ENCODE results near the gene ZNF559. TPM values are rescaled to one million over a fixed set of nuclear protein-coding genes. Genes with fewer than 3 reads are reported as not detected.

Gene ZNF559
- total and polyA plus RNA-seq, 2 experiments from 2014 or later: 8.1 to 13.4 TPM

DNA sequence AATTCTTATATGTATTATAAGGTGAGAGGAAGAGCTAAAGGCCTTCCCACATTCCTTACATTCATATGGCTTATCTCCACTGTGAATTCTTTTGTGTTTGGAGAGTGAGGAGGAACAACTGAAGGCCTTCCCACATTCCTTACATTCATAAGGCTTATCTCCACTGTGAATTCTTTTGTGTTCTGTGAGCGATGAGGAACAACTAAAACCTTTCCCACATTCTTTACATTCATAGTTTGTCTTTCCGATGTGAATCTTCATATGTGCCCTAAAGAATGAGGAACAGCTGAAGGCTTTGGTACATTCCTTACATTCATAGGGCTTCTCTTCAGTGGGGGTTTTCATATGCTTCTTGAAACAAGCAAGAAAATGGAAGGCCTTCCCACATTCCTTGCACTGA, 27.6 kb upstream of the ZNF559 start:
- H3K9me2 ChIP-seq (ENCODE audit: insufficient read depth): no peaks in the 10 kb centered on the region
- no peak overlapping the region for H3K4me2 ChIP-seq (ENCODE audit: unreplicated experiment)
- no peaks in the 10 kb centered on the region for H3K27me3 ChIP-seq (replicated peaks; ENCODE audit: insufficient read depth)
- DNase-seq: no peak
- no peak overlapping the region for H3K27ac ChIP-seq
- peaks cover 33% of the 10 kb centered on the region for H3K79me2 ChIP-seq (ENCODE audit: insufficient read depth)
- TF ChIP-seq EZH2 (IDR thresholded peaks at IDR 0.05; ENCODE audit: insufficient read depth, poor library complexity, severe bottlenecking) (no peak), EZH2phosphoT487 (IDR thresholded peaks at IDR 0.05; ENCODE audit: insufficient read depth, low read depth) (no peak)
- H3K4me3 ChIP-seq: no peak overlapping the region
- H3K9ac ChIP-seq: no peak overlapping the region
- H4K20me1 ChIP-seq (ENCODE audit: insufficient read depth): no peaks in the 10 kb centered on the region
- H3K36me3 ChIP-seq (ENCODE audit: low read depth): peaks cover 88% of the 10 kb centered on the region
- no peaks in the 10 kb centered on the region for H3K4me1 ChIP-seq (ENCODE audit: insufficient read depth)
- 95 to 96% methylated on average over 2 of the region's 2 CpGs for WGBS, 2 experiments (ENCODE audit: low coverage in 1 of 2, low lambda C conversion rate in 2 of 2, missing lambda C conversion rate in 2 of 2)
- peaks cover 8% of the 10 kb centered on the region; the same call in 1 of the 2 replicates for H3F3A ChIP-seq (ENCODE audit: insufficient read depth)
- H3K9me3 ChIP-seq (ENCODE audit: low read depth): peaks cover 20% of the 10 kb centered on the region
- in situ Hi-C loops (cut with MboI): no loop called here
- no peak overlapping the region for H2AFZ ChIP-seq

DNA sequence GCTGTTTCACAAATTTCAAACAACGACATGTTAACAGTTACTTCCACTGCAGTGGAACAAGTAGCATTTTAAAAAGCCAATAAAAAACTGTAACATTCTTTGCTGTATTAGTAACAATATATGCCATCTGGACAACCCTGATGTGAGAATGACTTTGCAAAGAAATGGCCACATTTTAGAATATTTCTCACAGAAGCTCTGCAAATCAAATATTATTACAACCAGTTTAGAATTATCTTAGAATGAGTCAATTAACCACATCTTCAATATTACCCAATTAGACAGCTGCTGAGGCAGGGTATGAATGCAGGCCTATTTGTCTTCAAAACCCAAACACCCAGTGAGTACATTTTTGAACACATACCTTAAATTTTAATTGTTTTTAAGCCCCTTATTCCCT, 17.5 kb upstream of the ZNF559 start:
- peaks cover 20% of the 10 kb centered on the region for H3F3A ChIP-seq (ENCODE audit: insufficient read depth)
- H3K27ac ChIP-seq: peak overlapping the region; percentile 90
- peak overlapping the region; percentile 90 for H3K4me3 ChIP-seq
- no peaks in the 10 kb centered on the region for H4K20me1 ChIP-seq (ENCODE audit: insufficient read depth)
- H3K9ac ChIP-seq: peak overlapping the region; percentile 50
- H2AFZ ChIP-seq: no peak overlapping the region
- no peaks in the 10 kb centered on the region for H3K9me3 ChIP-seq (ENCODE audit: low read depth)
- TF ChIP-seq EZH2phosphoT487 (IDR thresholded peaks at IDR 0.05; ENCODE audit: insufficient read depth, low read depth) (peak; percentile 98), EZH2 (IDR thresholded peaks at IDR 0.05; ENCODE audit: insufficient read depth, poor library complexity, severe bottlenecking) (no peak)
- H3K9me2 ChIP-seq (ENCODE audit: insufficient read depth): no peaks in the 10 kb centered on the region
- DNase-seq: peak; percentile 87
- H3K27me3 ChIP-seq (replicated peaks; ENCODE audit: insufficient read depth): no peaks in the 10 kb centered on the region
- peaks cover 37% of the 10 kb centered on the region for H3K36me3 ChIP-seq (ENCODE audit: low read depth)
- H3K4me1 ChIP-seq (ENCODE audit: insufficient read depth): peaks cover 20% of the 10 kb centered on the region
- H3K79me2 ChIP-seq (ENCODE audit: insufficient read depth): peaks cover 45% of the 10 kb centered on the region
- H3K4me2 ChIP-seq (ENCODE audit: unreplicated experiment): peak overlapping the region; percentile 76
- in situ Hi-C loops (cut with MboI): loop anchor here (25.0 kb wide), 1 partner anchor 481 kb away; no protein-coding TSS in a partner anchor
- 30 to 59% methylated on average over 1 of the region's 1 CpG for WGBS, 2 experiments (ENCODE audit: low coverage in 1 of 2, low lambda C conversion rate in 2 of 2, missing lambda C conversion rate in 2 of 2)

DNA sequence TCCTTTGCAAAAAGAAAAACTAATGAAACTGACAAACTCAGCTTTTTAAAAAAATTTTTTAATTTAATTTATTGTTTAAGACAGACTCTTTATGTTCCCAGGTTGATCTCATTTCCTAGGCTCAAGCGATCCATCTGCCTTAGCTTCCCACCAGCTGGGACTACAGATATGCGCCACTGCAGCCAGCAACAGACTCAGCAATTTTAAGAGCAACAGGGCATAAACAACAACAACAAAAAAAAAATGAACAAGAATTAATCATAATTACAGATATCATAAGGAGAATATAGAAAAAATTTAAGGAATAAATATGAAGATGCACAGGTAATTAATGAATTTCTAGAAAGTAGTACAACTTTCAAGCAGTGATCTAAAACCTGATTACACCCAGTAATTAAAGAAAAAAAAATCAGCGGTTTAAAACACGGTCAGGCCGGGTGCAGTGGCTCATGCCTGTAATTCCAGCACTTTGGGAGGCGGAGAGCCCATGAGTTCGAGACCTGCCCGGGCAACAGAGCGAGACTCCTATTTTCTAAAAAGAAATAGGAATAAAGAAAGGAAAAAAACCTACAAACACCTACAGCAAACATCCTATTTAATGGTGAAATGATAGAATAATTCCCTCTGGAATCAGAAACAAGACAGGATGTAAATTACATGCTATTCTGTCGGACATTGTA, 15.7 kb upstream of the ZNF559 start:
- peak; percentile 24 for DNase-seq
- Histone ChIP-seq H3K36me3 (ENCODE audit: low read depth) (peaks cover 19% of the 10 kb centered on the region), H3K27me3 (replicated peaks; ENCODE audit: insufficient read depth) (no peaks in the 10 kb centered on the region), H4K20me1 (ENCODE audit: insufficient read depth) (no peaks in the 10 kb centered on the region), H3K79me2 (ENCODE audit: insufficient read depth) (peaks cover 45% of the 10 kb centered on the region), H3K4me1 (ENCODE audit: insufficient read depth) (peaks cover 20% of the 10 kb centered on the region), H3K4me2 (ENCODE audit: unreplicated experiment) (peak overlapping the region; percentile 84), H3K27ac (peak overlapping the region; percentile 93; the same call in 1 of the 2 replicates), H3K9me2 (ENCODE audit: insufficient read depth) (no peaks in the 10 kb centered on the region), H3K4me3 (peak overlapping the region; percentile 90), H2AFZ (peak overlapping the region; percentile 85; the same call in 1 of the 2 replicates), H3F3A (ENCODE audit: insufficient read depth) (peaks cover 20% of the 10 kb centered on the region), H3K9me3 (ENCODE audit: low read depth) (no peaks in the 10 kb centered on the region), H3K9ac (peak overlapping the region; percentile 94)
- WGBS, 2 experiments (ENCODE audit: low coverage in 1 of 2, low lambda C conversion rate in 2 of 2, missing lambda C conversion rate in 2 of 2): 49% methylated on average over 10 of the region's 10 CpGs
- TF ChIP-seq EZH2phosphoT487 (IDR thresholded peaks at IDR 0.05; ENCODE audit: insufficient read depth, low read depth) (no peak), EZH2 (IDR thresholded peaks at IDR 0.05; ENCODE audit: insufficient read depth, poor library complexity, severe bottlenecking) (no peak)
- in situ Hi-C loops (cut with MboI): loop anchor here (25.0 kb wide), 1 partner anchor 479 kb away; no protein-coding TSS in a partner anchor

DNA sequence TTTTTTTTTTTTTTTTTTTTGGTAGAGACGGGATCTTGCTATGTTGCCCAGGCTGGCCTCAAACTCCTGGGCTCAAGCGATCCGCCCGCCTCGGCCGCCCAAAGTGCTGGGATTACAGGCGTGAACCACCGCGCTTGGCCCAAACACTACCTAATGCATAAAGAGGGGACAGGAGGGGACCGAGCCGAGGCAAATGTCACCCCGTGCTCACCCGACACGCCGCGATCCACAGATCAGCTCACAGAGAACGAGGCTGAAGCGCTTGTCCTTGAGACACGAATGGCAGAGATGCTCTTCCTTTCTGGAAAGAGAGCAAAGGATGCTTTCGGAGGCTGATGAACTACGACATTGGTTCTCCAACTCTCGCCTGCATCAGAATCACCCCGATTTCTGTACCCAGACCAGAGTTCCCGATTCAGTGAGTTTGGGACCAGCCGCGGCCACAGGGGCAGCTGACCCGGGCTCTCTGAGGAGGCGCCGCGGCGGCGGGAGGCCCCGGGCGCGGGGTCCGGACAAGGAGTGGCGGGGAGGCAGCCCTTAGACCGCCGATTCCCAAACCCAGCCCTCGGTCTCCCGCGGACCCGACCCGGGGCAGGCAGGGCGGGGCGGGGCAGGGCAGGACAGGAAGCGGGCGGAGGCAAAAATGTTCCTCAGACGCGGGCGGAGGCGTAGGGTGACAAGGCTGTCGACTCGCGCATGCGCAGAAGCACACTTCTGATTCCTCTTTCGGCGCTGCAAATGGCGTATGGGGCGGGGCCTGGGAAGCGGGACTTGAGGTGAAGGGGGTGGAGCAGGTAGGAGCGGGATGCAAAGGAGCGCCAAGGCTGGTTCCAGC, 14.6 kb upstream of the ZNF559 start, which contains the start of gene ZNF699:
Gene ZNF699, minus strand, starts transcription at position 700 of the 835 bp plus-strand sequence. CDS start 4,719 bp downstream, outside the sequence.
- H3K4me1 ChIP-seq (ENCODE audit: insufficient read depth): peaks cover 20% of the 10 kb centered on the region
- no peaks in the 10 kb centered on the region for H3K9me3 ChIP-seq (ENCODE audit: low read depth)
- H2AFZ ChIP-seq: peak within 1 kb of the TSS; percentile 85
- no peaks in the 10 kb centered on the region for H3K27me3 ChIP-seq (replicated peaks; ENCODE audit: insufficient read depth)
- H3K79me2 ChIP-seq (ENCODE audit: insufficient read depth): peaks cover 38% of the 10 kb centered on the region
- 1% methylated on average over 48 to 63 of the region's 63 CpGs for WGBS, 2 experiments (ENCODE audit: low coverage in 1 of 2, low lambda C conversion rate in 2 of 2, missing lambda C conversion rate in 2 of 2)
- peak within 1 kb of the TSS; percentile 84 for H3K4me2 ChIP-seq (ENCODE audit: unreplicated experiment)
- peak; percentile 100 for DNase-seq
- H3K4me3 ChIP-seq: peak within 1 kb of the TSS; percentile 90
- H3K9me2 ChIP-seq (ENCODE audit: insufficient read depth): no peaks in the 10 kb centered on the region
- H3K36me3 ChIP-seq (ENCODE audit: low read depth): peaks cover 8% of the 10 kb centered on the region
- peak within 1 kb of the TSS; percentile 93 for H3K27ac ChIP-seq
- H3K9ac ChIP-seq: peak within 1 kb of the TSS; percentile 94
- H4K20me1 ChIP-seq (ENCODE audit: insufficient read depth): no peaks in the 10 kb centered on the region
- in situ Hi-C loops (cut with MboI): loop anchor here (25.0 kb wide), 1 partner anchor 478 kb away; no protein-coding TSS in a partner anchor
- no peak for TF ChIP-seq EZH2phosphoT487 (IDR thresholded peaks at IDR 0.05; ENCODE audit: insufficient read depth, low read depth)
- TF ChIP-seq EZH2 (IDR thresholded peaks at IDR 0.05; ENCODE audit: insufficient read depth, poor library complexity, severe bottlenecking): no peak
- peaks cover 20% of the 10 kb centered on the region for H3F3A ChIP-seq (ENCODE audit: insufficient read depth)

Data from GM23248 (cell line).